K562 (cell line): ENCODE measurements around the gene STXBP6. TPM values are rescaled to one million over a fixed set of nuclear protein-coding genes. Genes with fewer than 3 reads are reported as not detected.

ENCODE experiments used
- CREM ChIP-seq: IDR thresholded peaks from 2 replicates; pipeline ENCODE4 v1.6.1; 2014; ENCODE audit warnings: antibody characterized with exemption, low read depth
- FOS ChIP-seq: IDR thresholded peaks from 3 replicates; pipeline ENCODE4 v1.6.1; 2011; ENCODE audit not compliant: insufficient read length; ENCODE audit errors: extremely low read depth
- FOXO4 ChIP-seq: fragments of 450-650 bp; formaldehyde crosslinking; IDR thresholded peaks from 2 replicates; pipeline ENCODE4 v1.4.0; 2020; ENCODE audit warnings: mild to moderate bottlenecking, moderate library complexity
- HDAC1 ChIP-seq, 2 experiments: fragments of 450-650 bp; IDR thresholded peaks; 2 replicates each; pipeline ENCODE4 v1.6.1; 2016 to 2017; ENCODE audit warnings: inconsistent platforms in 1 of 2, mild to moderate bottlenecking in 1 of 2, moderate library complexity in 1 of 2
- HMGN3 ChIP-seq: IDR thresholded peaks from 2 replicates; pipeline ENCODE4 v1.6.1; 2011; ENCODE audit warnings: borderline replicate concordance, low read depth, mild to moderate bottlenecking, mixed read lengths, low read length; ENCODE audit not compliant: insufficient read length; ENCODE audit errors: extremely low read depth
- ILF3 ChIP-seq: fragments of 450-650 bp; IDR thresholded peaks from 2 replicates; pipeline ENCODE4 v1.6.1; 2018; ENCODE audit warnings: antibody characterized with exemption, mild to moderate bottlenecking, moderate library complexity, borderline replicate concordance
- KHSRP ChIP-seq: fragments of 450-650 bp; IDR thresholded peaks from 2 replicates; pipeline ENCODE4 v1.6.1; 2017
- MAZ ChIP-seq, 2 experiments: fragments of 450-650 bp in 1 of 2; sonication (generic) in 1 of 2; formaldehyde crosslinking; IDR thresholded peaks in 1 of 2; conservative IDR thresholded peaks in 1 of 2; 2 replicates each; pipeline versions ENCODE4 v1.4.0 to v1.5.0; 2020; ENCODE audit warnings: mild to moderate bottlenecking in 1 of 2, missing genetic modification reagents in 1 of 2
- NR3C1 ChIP-seq: sonication (generic); formaldehyde crosslinking; IDR thresholded peaks from 2 replicates; pipeline ENCODE4 v1.8.1; 2022; ENCODE audit warnings: missing genetic modification reagents
- PTTG1 ChIP-seq: fragments of 450-650 bp; IDR thresholded peaks from 2 replicates; pipeline ENCODE4 v1.6.1; 2016; ENCODE audit warnings: low read depth, mild to moderate bottlenecking, missing genetic modification characterization, missing compliant biosample characterization
- SOX6 ChIP-seq: fragments of 450-650 bp; IDR thresholded peaks from 2 replicates; pipeline ENCODE4 v1.6.1; 2014; ENCODE audit warnings: mild to moderate bottlenecking
- TEAD4 ChIP-seq, 2 experiments: sonication (generic) in 1 of 2; formaldehyde crosslinking in 1 of 2; IDR thresholded peaks; 2 replicates each; pipeline versions ENCODE4 v1.6.1 to v1.8.0; 2012 to 2022; ENCODE audit warnings: borderline replicate concordance in 1 of 2, inconsistent platforms in 1 of 2, low read length in 1 of 2, mild to moderate bottlenecking in 1 of 2, missing genetic modification reagents in 1 of 2
- U2AF2 ChIP-seq: fragments of 200-400 bp; formaldehyde crosslinking; optimal IDR thresholded peaks from 2 replicates; pipeline ENCODE3; 2017; ENCODE audit warnings: low read depth, mild to moderate bottlenecking, low read length
- YBX1 ChIP-seq: fragments of 450-650 bp; IDR thresholded peaks from 2 replicates; pipeline ENCODE4 v1.7.1; 2016; ENCODE audit warnings: mild to moderate bottlenecking
- ZEB2 ChIP-seq: fragments of 450-650 bp; IDR thresholded peaks from 2 replicates; pipeline ENCODE4 v1.6.1; 2016
- ZNF639 ChIP-seq, 2 experiments: fragments of 200-800 bp in 1 of 2; sonication (Bioruptor generic) in 1 of 2; sonication (generic) in 1 of 2; formaldehyde crosslinking in 1 of 2; IDR thresholded peaks in 1 of 2; conservative IDR thresholded peaks in 1 of 2; 2 replicates each; pipeline versions ENCODE4 v1.5.0 to v1.6.1; 2016 to 2020; ENCODE audit warnings: missing compliant biosample characterization in 1 of 2, missing genetic modification characterization in 1 of 2, missing genetic modification reagents in 1 of 2
- polyA plus RNA-seq, 8 experiments: library from polyadenylated mRNA; depleted of rRNA in 4 of 8; stranded (reverse) in 5 of 8; unstranded in 3 of 8; fragments of >200 nt; fragmentation: Nextera tagmentation in 2 of 8; fragmentation: Illumina TruSeq in 1 of 8; extraction: Ambion mirVana in 2 of 8; extraction: Trizol in 1 of 8; gene quantifications; 2 replicates each; pipeline versions ENCODE4 v1.2.1 to v1.2.3, GENCODE V29; 2011 to 2014; ENCODE audit warnings: inconsistent platforms in 1 of 8, missing spikeins in 1 of 8
- total RNA-seq, 7 experiments: library from RNA; depleted of rRNA in 6 of 7; stranded (reverse); fragments of >200 nt in 6 of 7; fragmentation: Illumina TruSeq in 2 of 7; extraction: Trizol in 2 of 7; gene quantifications; 2 replicates each; pipeline versions ENCODE4 v1.2.1 to v1.2.3, GENCODE V29; 2011 to 2021; ENCODE audit warnings: low replicate concordance in 1 of 7
- TF ChIP-seq, protein P1 (sequence below): IDR thresholded peaks from 2 replicates; pipeline ENCODE4 v1.6.1; 2016; ENCODE audit warnings: missing genetic modification characterization, missing compliant biosample characterization
- TF ChIP-seq, protein P2 (sequence below): fragments of 450-650 bp; IDR thresholded peaks from 2 replicates; pipeline ENCODE4 v1.6.1; 2017; ENCODE audit warnings: mild to moderate bottlenecking, moderate library complexity
- TF ChIP-seq, protein P3 (sequence below): IDR thresholded peaks from 2 replicates; pipeline ENCODE4 v1.6.1; 2012; ENCODE audit warnings: low read depth, low read length, improper control_type of control experiment, borderline replicate concordance

STXBP6 gene
- total and polyA plus RNA-seq, 9 of the 15 experiments (the other 6 are each of a cell fraction or from before 2014, with no cell fraction given): 0.27 to 0.89 (median 0.59) TPM

DNA sequence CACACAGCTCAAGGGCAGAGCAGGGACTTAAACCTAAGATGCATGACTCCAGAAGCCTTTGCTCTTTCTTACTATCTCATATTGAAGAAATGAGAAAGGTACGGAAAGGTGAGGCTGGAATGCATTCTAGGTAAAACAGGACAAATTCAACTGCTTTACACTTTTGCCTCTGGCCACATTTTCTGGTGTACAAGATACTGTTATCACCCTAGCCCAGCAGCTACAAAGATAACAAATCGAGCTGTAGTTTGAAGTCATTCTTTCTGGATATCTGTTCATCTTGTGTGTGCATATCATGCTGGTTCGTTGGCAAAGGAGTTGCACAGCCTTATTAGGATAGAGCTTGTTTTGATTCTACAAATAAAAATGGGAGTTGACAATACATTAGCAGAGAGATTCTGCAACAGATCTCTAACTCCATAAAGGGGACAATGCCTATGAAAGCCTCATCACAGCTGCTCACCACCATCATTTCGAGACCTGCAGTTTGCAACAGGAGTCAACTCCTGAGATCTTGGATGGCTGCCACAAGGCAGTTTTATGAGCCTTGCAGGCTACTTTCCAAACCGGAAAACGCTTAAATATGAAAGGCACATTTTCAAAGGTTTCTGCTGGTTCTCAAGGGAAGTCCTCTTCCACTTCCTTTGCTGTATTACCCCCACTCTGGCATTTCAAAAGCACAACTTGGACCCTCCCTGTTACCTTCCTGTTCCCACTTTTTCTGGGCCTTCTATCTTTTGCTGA lies 64.9 kb downstream of the STXBP6 start (continued):
- no peak for TF ChIP-seq ZNF639 (CRISPR knock-in tag; conservative IDR thresholded peaks at IDR 0.05 in 1 of 2, IDR thresholded peaks at IDR 0.05 in 1 of 2)
- no peak for TF ChIP-seq NR3C1
- peak; percentile 92 for TF ChIP-seq SOX6
- TF ChIP-seq YBX1: no peak
- TF ChIP-seq, protein P1, sequence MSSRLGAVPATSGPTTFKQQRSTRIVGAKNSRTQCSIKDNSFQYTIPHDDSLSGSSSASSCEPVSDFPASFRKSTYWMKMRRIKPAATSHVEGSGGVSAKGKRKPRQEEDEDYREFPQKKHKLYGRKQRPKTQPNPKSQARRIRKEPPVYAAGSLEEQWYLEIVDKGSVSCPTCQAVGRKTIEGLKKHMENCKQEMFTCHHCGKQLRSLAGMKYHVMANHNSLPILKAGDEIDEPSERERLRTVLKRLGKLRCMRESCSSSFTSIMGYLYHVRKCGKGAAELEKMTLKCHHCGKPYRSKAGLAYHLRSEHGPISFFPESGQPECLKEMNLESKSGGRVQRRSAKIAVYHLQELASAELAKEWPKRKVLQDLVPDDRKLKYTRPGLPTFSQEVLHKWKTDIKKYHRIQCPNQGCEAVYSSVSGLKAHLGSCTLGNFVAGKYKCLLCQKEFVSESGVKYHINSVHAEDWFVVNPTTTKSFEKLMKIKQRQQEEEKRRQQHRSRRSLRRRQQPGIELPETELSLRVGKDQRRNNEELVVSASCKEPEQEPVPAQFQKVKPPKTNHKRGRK (tag): no peak
- TF ChIP-seq HMGN3: peak; percentile 67
- peak; percentile 97 for TF ChIP-seq TEAD4 (IDR thresholded peaks at IDR 0.05; ENCODE audit: low read length)
- no peak for TF ChIP-seq TEAD4 (CRISPR knock-in tag; IDR thresholded peaks at IDR 0.05; ENCODE audit: borderline replicate concordance)
- no peak for TF ChIP-seq PTTG1 (tag)
- peak; percentile 63 for TF ChIP-seq CREM
- TF ChIP-seq, protein P2, sequence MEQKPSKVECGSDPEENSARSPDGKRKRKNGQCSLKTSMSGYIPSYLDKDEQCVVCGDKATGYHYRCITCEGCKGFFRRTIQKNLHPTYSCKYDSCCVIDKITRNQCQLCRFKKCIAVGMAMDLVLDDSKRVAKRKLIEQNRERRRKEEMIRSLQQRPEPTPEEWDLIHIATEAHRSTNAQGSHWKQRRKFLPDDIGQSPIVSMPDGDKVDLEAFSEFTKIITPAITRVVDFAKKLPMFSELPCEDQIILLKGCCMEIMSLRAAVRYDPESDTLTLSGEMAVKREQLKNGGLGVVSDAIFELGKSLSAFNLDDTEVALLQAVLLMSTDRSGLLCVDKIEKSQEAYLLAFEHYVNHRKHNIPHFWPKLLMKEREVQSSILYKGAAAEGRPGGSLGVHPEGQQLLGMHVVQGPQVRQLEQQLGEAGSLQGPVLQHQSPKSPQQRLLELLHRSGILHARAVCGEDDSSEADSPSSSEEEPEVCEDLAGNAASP: no peak
- TF ChIP-seq ILF3: no peak
- 0 out of 2 replicates have a peak, but pooled peaks have one; percentile 43 for TF ChIP-seq KHSRP
- TF ChIP-seq MAZ (CRISPR knock-in tag; conservative IDR thresholded peaks at IDR 0.05 in 1 of 2, IDR thresholded peaks at IDR 0.05 in 1 of 2): 0 out of 4 replicates have a peak, but pooled peaks have one; percentile 6 to 46
- TF ChIP-seq U2AF2: no peak
- TF ChIP-seq, protein P3, sequence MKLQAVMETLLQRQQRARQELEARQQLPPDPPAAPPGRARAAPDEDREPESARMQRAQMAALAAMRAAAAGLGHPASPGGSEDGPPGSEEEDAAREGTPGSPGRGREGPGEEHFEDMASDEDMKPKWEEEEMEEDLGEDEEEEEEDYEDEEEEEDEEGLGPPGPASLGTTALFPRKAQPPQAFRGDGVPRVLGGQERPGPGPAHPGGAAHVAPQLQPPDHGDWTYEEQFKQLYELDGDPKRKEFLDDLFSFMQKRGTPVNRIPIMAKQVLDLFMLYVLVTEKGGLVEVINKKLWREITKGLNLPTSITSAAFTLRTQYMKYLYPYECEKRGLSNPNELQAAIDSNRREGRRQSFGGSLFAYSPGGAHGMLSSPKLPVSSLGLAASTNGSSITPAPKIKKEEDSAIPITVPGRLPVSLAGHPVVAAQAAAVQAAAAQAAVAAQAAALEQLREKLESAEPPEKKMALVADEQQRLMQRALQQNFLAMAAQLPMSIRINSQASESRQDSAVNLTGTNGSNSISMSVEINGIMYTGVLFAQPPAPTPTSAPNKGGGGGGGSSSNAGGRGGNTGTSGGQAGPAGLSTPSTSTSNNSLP: peak; percentile 48; the same call in 1 of the 2 replicates
- TF ChIP-seq FOS: no peak
- TF ChIP-seq ZEB2: peak; percentile 82
- 0 out of 4 replicates have a peak, but pooled peaks of 1 of the 2 experiments have one; percentile 33 for TF ChIP-seq HDAC1 (IDR thresholded peaks at IDR 0.05)
- no peak for TF ChIP-seq FOXO4 (CRISPR knock-in tag)
